RWPE2 (cell line): Measurements from ENCODE around the gene LMBR1.
A peak's percentile ranks its signal among the peaks of the same experiment; 100 is the strongest.

Experiments
- ATAC-seq: fragments of 200-7000 bp; cut with Tn5 transposase; 3 replicates; pipeline ENCODE4 v1.9.1; 2021; ENCODE audit warnings: low read depth
- DNase-seq: peaks from one replicate; pipeline ENCODE4 v3.0.0-alpha.2; 2020; ENCODE audit warnings: low spot score
- H3K27ac ChIP-seq: fragments of 450-650 bp; 2 replicates; pipeline ENCODE4 v1.5.1; 2017; ENCODE audit warnings: mild to moderate bottlenecking; ENCODE audit not compliant: poor library complexity, severe bottlenecking
- H3K27me3 ChIP-seq: fragments of 250-450 bp; sonication (Bioruptor Pico); 2 replicates; pipeline ENCODE4 v1.5.1; 2021; ENCODE audit warnings: mild to moderate bottlenecking, moderate library complexity; ENCODE audit not compliant: insufficient read depth, poor library complexity, severe bottlenecking
- H3K36me3 ChIP-seq: fragments of 250-450 bp; sonication (Bioruptor Pico); 2 replicates; pipeline ENCODE4 v1.5.1; 2020; ENCODE audit warnings: low read depth, mild to moderate bottlenecking, moderate library complexity
- H3K4me1 ChIP-seq: fragments of 250-450 bp; sonication (Bioruptor Pico); 2 replicates; pipeline ENCODE4 v1.5.1; 2021; ENCODE audit warnings: mild to moderate bottlenecking, moderate library complexity; ENCODE audit not compliant: insufficient read depth, poor library complexity, severe bottlenecking
- H3K4me3 ChIP-seq: fragments of 250-450 bp; sonication (Bioruptor Pico); 2 replicates; pipeline ENCODE4 v1.5.1; 2021; ENCODE audit warnings: mild to moderate bottlenecking, moderate library complexity; ENCODE audit not compliant: severe bottlenecking
- H3K9me3 ChIP-seq: fragments of 250-450 bp; sonication (Bioruptor Pico); 2 replicates; pipeline ENCODE4 v1.5.1; 2021; ENCODE audit warnings: mild to moderate bottlenecking, moderate library complexity; ENCODE audit not compliant: severe bottlenecking
- TF ChIP-seq, protein P1 (sequence below): fragments of 450-650 bp; IDR thresholded peaks from one replicate; pipeline ENCODE4 v1.5.1; 2017; ENCODE audit warnings: mild to moderate bottlenecking, moderate library complexity; ENCODE audit not compliant: poor library complexity, severe bottlenecking

LMBR1 gene

DNA sequence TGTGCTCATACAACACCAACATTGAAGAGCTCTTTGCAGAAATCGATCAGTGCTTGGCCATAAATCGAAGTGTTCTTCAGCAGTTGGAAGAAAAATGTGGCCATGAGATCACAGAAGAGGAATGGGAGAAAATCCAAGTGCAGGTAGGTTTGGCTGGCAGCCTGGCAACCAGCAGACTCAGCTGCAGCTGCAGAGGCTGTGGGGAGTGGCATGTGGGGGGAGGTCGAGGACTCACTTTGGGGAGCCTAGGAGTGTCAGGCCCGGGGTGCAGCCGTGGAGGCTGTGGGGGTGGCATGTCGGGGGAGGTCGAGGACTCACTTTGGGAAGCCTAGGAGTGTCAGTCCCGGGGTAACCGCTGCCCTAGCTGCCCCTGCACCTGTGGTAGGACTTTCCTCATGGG lies 217.3 kb downstream of the LMBR1 start:
- Histone ChIP-seq H3K27me3 (no peaks in the 10 kb centered on the region), H3K4me3 (no peak overlapping the region), H3K9me3 (no peaks in the 10 kb centered on the region), H3K27ac (no peak overlapping the region), H3K36me3 (peaks cover 18% of the 10 kb centered on the region), H3K4me1 (no peaks in the 10 kb centered on the region)
- no peak for ATAC-seq
- no peak for DNase-seq
- TF ChIP-seq, protein P1, sequence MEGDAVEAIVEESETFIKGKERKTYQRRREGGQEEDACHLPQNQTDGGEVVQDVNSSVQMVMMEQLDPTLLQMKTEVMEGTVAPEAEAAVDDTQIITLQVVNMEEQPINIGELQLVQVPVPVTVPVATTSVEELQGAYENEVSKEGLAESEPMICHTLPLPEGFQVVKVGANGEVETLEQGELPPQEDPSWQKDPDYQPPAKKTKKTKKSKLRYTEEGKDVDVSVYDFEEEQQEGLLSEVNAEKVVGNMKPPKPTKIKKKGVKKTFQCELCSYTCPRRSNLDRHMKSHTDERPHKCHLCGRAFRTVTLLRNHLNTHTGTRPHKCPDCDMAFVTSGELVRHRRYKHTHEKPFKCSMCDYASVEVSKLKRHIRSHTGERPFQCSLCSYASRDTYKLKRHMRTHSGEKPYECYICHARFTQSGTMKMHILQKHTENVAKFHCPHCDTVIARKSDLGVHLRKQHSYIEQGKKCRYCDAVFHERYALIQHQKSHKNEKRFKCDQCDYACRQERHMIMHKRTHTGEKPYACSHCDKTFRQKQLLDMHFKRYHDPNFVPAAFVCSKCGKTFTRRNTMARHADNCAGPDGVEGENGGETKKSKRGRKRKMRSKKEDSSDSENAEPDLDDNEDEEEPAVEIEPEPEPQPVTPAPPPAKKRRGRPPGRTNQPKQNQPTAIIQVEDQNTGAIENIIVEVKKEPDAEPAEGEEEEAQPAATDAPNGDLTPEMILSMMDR: no peak

DNA sequence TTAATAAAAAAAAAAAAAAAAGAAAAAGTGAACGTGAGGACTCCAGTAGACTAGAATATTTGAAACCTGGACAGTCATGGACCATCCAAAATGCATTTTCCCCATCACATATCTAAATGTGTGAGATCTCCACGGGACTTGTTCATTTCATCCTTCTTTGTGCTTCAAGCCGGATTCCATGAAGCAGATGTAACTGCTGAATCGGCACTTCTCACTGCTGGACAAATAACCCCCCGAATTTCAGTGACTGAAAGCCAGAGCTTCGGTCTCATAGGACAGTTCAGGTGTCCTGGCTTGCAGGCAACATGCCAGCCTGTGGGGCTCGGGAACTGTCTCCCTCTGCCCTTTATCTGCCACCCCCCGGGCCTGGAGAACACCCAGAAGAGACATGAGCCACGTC lies 219.1 kb downstream of the LMBR1 start:
- ATAC-seq (no peak), DNase-seq (no peak)
- Histone ChIP-seq H3K36me3 (peaks cover 6% of the 10 kb centered on the region; the same call in 1 of the 2 replicates), H3K27ac (no peak overlapping the region), H3K9me3 (no peaks in the 10 kb centered on the region), H3K27me3 (no peaks in the 10 kb centered on the region), H3K4me1 (no peaks in the 10 kb centered on the region), H3K4me3 (no peak overlapping the region)
- TF ChIP-seq, protein P1: no peak

DNA sequence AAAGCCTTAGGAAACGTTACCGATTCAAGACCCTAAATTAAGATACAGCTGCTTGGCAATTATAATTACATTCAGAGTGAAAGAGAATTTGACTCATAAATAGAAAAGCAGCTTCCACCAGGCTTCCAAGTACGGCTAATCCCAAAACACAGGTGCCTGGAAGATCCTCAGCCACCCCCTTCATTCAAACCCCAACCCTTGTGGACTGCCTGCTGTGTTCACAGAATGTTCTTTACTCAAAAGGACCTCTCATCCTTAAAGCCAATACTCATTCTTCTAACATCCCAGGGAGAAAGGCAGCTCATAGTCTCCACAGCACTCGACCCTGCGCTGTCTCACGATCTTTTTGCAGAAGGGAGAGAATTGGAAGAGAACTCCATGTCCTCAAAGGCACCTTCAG lies 219.5 kb downstream of the LMBR1 start:
- Histone ChIP-seq H3K4me3 (no peak overlapping the region), H3K36me3 (peaks cover 6% of the 10 kb centered on the region; the same call in 1 of the 2 replicates), H3K27me3 (no peaks in the 10 kb centered on the region), H3K9me3 (no peaks in the 10 kb centered on the region), H3K27ac (no peak overlapping the region), H3K4me1 (no peaks in the 10 kb centered on the region)
- no peak for DNase-seq
- ATAC-seq: no peak
- TF ChIP-seq, protein P1: no peak

DNA sequence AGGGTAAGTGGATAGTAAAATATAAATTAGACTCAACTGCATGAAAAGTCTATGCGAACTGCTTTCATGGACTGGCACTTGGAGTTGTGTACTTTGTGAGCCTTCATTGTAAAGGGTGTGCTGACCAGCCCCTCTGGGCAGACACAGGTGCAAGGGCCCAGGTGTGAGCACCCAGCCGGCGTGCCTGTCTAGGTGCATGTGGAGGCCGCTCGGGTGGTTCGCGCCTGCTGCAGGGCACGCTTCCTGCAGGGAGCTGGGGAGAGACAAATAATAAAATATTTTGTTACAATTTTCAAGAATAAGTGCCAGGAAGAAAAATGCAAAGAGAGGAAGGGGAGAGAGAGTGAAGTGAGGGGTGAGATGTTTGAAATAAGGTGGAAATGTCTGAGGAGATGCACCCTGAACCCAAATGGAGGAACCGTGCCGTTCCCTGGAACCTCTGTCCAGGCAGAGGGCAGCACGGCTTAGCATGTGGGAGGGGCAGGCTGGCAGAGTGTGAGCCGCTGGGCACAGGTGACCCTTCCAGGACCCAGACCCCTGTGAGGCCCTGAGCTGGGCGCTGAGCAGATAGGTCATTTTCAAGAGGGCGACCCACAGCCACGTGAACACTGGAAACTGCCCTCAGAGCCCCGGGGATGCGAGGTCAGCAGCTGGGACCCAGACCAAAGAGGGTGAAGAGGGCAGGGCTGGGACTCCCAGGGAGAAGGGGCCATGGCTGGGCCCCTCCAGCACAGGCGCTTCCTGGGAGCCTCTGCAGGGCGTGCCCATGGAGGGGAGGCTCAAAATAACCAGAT lies 223.8 kb downstream of the LMBR1 start:
- H3K4me3 ChIP-seq: no peak overlapping the region
- H3K4me1 ChIP-seq: no peaks in the 10 kb centered on the region
- DNase-seq (no peak), ATAC-seq (no peak)
- no peaks in the 10 kb centered on the region for H3K27me3 ChIP-seq
- H3K9me3 ChIP-seq: no peaks in the 10 kb centered on the region
- no peaks in the 10 kb centered on the region for H3K36me3 ChIP-seq
- no peak overlapping the region for H3K27ac ChIP-seq
- TF ChIP-seq, protein P1: no peak

DNA sequence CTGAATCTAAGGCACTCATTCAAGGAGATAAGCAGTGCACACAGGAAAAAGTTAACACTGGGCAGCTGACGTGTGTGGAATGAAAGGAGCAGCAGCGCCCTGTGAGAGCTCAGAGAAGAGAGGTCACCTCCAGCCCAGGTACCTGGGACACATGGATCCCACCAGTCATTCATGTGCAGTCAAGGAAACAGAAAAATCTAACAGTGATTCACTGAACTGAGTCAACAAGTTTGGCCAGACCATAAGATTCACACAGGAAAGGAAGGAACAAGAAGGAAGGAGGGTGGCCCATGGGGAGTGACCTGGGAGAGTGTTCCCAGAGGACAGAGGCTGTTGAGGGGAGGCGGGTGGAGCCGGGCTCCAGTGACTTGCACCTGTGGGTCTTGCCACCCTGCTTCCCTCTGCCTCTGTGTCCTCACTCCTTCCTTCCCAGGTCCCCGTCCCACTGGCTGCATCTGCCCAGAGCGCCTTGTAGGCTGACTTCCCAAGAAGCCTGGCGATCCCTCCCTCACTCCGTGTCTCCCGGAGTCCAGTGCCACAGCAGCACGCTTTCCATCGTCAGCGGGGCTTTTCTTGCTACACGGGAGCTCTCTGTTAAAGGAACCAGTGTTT lies 224.7 kb downstream of the LMBR1 start:
- Histone ChIP-seq H3K4me1 (no peaks in the 10 kb centered on the region), H3K4me3 (no peak overlapping the region), H3K36me3 (no peaks in the 10 kb centered on the region), H3K27me3 (no peaks in the 10 kb centered on the region), H3K27ac (no peak overlapping the region), H3K9me3 (no peaks in the 10 kb centered on the region)
- ATAC-seq (peak; percentile 44; the same call in 2 of the 3 replicates), DNase-seq (no peak)
- TF ChIP-seq, protein P1: no peak
